ENCODE measurements around the gene SDK1.

GRCh38 chr7:4233621-4234497 is 932.8 kb downstream of the SDK1 start:
- TF ChIP-seq POLR2A (IDR thresholded peaks at IDR 0.05), result no peak
- TF ChIP-seq, protein P1, sequence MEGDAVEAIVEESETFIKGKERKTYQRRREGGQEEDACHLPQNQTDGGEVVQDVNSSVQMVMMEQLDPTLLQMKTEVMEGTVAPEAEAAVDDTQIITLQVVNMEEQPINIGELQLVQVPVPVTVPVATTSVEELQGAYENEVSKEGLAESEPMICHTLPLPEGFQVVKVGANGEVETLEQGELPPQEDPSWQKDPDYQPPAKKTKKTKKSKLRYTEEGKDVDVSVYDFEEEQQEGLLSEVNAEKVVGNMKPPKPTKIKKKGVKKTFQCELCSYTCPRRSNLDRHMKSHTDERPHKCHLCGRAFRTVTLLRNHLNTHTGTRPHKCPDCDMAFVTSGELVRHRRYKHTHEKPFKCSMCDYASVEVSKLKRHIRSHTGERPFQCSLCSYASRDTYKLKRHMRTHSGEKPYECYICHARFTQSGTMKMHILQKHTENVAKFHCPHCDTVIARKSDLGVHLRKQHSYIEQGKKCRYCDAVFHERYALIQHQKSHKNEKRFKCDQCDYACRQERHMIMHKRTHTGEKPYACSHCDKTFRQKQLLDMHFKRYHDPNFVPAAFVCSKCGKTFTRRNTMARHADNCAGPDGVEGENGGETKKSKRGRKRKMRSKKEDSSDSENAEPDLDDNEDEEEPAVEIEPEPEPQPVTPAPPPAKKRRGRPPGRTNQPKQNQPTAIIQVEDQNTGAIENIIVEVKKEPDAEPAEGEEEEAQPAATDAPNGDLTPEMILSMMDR (IDR thresholded peaks at IDR 0.05), result no peak

Data from uterus (tissue), 2 donors.